ENCODE data around the gene DOCK3.
"Not testable (repeated sequence)": the region's sequence is repeated elsewhere in the genome, so short reads cannot be mapped to it uniquely, and the experiment has no call there.

Gene DOCK3

DNA sequence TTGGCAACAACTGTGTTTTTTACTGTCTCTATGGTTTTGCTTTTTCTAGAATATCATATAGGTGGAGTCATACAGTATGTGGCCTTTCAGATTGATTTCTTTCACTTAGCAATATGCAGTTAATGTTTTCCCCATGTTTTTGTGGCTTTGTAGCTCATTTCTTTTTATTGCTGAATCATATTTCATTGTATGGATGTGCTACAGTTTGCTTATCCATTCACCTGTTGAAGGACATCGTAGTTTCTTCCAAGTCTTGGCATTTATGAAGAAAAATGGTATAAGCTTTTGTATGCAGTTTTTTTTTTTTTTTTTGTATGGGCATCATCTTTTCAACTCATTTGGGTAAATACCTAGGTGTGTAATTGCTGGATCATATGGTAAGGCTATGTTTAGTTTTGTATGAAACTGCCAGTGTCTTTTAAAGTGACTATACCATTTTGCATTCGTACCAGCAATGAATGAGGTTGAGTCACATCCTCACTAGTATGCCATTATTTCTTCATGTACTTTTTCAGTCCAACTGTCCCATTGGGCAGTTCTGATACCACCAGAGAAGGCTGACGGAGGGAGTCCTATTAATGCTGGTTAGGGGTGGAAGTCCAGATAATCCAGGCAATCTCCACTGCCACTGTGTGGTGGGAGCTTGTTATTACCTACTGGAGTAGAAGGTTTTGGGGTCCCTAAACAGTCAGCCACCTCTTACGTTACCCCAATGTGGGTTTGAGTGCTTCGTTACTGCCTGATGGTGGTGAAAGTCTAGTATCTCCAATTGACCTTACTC is 210.5 kb downstream of the DOCK3 start:
- no peak for DNase-seq (ENCODE audit: low read depth)

DNA sequence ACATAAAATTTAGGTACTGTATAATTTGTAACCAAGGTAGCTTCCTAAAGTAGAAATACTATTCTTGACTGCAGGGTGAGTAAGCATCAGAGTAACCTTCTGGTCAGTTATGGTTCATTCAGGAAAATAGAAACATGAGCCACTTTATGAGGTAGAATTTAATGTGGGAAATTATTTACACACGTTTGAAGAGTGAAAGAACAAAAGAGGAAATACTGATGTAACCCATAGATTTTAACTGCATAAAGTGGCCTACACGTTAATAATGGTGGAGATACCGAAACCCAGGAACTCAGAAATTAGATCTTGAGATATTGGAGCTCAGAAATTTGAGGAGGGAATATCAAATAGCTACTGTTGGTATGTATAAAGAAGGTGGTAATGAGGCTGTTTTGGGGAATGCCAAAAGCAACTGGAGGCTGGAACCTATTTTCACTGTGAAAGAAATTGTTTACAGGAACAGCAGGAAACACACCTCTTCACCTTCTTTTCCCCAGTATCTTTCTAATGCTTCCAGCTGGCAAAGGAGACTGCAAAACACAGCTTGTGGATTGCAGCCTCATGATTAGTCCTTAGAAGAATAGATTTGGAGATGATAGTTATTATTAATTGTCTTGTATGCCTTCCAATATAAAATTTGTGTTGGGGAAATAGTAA is 216.1 kb downstream of the DOCK3 start:
- DNase-seq (ENCODE audit: low read depth): no peak

DNA sequence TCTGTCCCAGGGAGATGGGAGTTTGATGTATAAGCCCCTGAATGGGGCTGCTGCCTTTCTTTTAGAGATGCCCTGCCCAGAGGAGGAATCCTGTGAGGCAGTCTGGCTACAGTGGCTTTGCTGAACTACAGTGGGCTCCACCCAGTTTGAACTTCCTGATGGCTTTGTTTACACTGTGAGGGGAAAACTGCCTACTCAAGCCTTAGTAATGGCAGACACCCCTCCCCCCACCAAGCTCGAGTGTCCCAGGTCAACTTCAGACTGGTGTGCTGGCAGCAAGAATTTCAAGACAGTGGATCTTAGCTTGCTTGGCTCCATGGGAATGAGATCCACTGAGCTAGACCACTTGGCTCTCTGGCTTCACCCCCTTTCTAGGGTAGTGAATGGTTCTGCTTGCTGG is 226.4 kb downstream of the DOCK3 start:
- DNase-seq (ENCODE audit: low read depth): not testable (repeated sequence)

DNA sequence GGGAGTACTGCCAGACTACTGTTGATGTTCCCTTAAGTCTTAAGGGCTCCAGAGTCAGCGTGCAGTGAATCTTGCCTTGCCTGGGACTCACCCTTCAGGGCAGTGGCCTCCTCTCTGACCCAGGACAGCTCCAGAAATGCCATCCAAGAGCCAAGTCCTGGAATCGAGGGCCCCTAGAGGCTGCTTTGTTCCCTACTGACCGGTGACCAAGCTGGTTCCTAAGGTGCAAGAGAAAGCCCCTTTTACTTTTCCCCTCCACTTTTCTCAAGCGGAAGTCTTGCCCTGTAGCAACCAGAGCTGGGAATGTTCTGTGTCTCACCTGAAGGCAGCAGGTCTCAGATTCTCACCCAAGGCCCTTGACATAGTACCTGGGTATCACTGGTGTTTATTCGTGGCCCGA is 238.0 kb downstream of the DOCK3 start:
- DNase-seq (ENCODE audit: low read depth): no peak

DNA sequence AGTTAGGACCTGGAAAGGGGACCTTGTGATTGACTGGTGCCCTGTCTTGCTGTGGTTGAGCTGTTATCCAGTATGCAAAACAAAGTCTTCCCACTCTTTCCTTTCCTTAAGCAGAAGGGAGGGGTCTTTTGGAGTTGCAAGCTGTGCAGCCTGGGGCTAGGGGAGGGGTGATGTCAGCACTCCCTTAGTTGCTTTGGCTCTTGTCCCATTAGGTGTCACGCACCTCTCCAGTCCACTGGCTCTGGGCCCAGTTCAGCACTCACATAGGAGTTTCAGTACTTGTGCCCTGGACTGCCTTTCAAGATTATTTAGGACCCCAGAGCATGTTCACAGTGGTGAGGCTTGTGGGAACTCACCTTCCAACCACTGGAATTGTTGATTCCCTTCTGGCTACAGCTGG is 238.5 kb downstream of the DOCK3 start:
- no peak for DNase-seq (ENCODE audit: low read depth)

DNA sequence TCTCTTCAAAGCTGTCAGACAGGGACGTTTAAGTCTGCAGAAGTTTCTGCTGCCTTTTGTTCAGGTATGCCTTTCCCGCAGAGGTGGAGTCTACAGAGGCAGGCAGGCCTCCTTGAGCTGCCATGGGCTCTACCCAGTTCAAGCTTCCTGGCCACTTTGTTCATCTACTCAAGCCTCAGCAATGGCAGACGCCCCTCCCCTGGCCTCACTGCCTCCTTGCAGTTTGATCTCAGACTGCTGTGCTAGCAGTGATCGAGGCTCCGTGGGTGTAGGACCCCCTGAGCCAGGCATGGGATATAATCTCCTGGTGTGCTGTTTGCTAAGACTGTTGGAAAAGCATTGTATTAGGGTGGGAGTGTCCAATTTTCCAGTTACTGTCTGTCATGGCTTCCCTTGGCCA is 247.3 kb downstream of the DOCK3 start:
- DNase-seq (ENCODE audit: low read depth): not testable (repeated sequence)

DNA sequence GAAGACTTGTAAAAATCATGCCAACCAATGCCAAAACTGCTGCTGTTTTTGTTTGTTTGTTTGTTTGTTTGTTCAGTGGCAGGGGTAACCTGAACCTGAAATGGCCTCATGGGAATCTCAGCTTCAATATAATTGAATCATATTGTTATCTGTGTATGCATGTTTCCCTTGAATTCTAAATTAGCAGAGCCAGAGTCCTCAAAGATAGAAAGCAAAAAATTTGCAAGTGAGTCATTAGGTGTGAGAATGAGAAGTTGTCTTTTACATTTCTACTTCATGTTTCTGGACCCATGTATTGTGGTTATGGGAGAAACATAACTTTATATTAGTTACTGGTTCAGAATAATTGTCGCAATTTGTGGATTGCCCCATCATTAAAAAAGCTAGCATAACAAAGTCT is 249.2 kb downstream of the DOCK3 start:
- DNase-seq (ENCODE audit: low read depth): no peak

DNA sequence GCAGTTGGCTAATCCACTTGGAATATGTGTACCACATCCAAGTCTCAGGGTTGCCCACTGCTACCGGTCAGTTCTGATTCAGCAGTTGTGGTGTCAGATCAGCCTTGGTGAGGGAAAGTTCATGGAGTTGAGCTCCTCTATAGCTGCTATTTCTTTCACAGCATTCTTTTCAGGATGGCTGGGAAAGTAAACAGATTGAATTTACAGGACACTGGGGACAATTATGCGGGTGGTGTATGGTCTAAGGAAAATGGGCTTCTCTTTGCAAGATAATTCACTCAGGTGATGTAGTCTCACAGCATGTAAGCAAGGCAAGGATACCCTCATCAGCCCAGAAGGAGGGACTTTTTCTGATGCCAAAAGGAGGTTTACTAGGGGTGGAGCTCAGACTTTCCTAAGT is 249.9 kb downstream of the DOCK3 start:
- no peak for DNase-seq (ENCODE audit: low read depth)

DNA sequence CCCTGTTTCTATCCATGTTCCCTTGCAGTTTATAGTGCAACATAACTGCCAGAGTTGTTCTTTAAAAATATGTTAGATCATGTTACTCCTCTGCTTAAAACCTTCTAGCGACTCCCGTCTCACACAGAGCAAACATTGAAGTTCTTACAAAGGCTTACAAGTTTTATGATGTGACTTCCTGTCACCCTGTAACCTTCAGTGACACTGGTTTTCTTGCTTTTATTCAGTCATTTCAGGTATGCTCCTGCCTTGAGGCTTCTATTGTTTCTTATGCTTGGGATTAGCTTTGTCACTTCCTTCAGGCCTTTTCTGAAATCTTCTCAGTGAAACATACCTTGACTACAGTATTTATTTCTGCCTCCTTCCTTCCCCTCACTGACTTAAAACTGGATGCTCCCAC is 252.1 kb downstream of the DOCK3 start:
- no peak for DNase-seq (ENCODE audit: low read depth)

DNA sequence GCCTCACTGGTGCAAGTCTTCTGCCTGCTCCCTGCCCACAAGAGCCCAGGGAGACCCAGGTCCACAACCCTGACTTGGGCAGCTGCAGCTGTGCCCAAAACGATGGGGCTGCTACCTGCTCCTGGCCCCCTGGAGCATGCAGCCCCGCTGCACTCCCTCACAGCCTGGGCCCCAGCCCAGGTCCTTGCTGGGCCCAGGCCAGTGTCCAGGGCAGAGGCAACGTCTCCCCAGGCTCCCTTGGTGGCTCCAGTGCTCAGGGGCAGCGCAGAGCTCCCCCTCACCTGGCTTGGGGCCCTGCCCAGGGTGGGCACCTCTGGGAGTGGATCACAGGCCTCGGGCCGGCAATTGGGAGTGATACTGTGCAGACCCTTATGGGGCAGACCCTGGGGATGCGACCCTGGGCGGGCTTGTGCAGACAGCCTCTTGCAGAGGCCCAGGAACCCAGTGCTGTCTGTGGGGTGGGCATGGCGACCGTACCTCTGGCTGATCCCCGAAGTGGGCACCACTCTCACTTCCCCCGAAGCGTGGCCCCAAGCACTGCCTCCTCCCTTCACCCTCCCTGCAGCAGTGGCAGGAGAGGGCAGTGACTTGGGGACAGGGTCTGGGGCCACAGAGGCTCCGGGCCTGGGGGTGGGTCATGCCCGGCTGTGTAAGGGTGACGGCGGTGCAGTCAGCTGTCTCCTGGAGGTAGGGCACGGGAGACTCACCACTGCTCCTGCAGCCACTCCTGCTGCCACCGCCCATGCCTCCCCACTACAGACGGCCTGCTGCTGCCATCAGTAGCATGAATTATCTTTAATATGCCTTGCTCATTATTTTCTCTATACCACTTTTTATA is 255.9 kb downstream of the DOCK3 start:
- no peak for DNase-seq (ENCODE audit: low read depth)

DNA sequence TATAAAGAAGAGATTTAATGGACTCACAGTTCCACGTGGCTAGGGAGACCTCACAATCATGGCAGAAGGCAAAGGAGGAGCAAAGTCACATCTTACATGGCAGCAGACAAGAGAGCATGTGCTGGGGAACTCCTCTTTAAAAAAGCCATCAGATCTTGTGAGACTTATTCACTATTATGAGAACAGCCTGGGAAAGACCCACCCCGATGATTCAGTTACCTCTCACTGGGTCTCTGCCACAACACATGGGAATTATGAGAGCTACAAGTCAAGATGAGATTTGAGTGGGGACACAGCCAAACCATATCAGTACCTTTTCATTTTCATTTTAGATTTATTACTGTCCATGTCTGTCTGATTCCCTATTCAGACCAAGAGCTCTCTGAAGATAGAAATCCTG is 258.2 kb downstream of the DOCK3 start:
- DNase-seq (ENCODE audit: low read depth): not testable (repeated sequence)

DNA sequence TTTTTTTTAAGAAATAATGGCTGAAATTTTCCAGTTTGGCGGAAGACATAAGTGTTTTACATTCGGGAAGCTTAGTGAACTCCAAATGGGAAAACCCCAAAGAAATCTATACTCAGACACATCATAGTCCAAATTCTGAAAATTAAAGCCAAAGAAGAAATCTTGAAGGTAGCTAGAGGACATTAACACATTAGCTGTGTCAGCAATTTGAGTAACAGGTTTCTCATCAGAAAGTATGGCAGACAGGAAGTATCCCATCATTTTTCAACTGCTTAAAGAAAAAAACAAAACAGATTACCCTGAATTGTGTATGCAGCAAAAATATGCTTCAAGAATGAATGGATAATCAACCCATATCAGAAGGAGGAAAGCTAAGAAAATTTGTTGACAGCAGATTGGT is 261.7 kb downstream of the DOCK3 start:
- DNase-seq (ENCODE audit: low read depth): no peak

DNA sequence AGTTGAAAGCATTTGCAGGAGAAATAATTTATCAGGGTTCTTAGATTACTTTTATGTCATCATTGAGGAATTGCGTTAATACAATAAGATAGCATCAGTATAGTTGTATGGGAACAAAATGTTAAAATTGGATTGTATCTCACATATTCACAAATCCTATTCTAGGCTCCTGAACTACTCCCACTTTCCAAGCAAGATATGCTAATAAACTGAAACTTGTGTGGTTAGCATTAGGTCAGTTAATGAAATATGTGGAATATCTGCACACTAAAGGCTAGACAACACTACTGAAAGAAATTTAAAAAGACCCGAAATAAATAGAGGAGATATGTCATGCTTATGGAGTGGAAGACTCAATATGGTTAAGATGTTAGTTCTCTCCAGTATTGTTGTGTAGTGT is 272.7 kb downstream of the DOCK3 start:
- no peak for DNase-seq (ENCODE audit: low read depth)

DNA sequence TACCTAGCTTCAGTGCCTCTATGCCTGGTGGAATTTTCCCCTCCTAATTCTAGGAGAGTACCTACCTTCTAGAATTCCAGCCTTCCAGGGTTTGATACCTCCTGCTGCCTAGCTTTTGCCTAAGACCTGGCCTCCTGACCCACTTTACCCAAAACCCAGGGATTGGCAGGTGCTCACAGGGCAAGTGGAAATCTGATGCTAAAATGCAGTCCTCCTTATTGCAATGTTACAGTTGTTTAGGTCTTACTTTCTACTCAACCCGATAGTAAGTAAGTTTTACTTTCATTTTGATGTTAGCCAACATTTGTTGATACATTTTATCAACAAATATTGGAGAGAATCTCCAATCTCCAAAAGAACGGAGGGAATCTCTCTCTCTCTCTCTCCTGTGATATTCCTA is 275.9 kb downstream of the DOCK3 start:
- no peak for DNase-seq (ENCODE audit: low read depth)

DNA sequence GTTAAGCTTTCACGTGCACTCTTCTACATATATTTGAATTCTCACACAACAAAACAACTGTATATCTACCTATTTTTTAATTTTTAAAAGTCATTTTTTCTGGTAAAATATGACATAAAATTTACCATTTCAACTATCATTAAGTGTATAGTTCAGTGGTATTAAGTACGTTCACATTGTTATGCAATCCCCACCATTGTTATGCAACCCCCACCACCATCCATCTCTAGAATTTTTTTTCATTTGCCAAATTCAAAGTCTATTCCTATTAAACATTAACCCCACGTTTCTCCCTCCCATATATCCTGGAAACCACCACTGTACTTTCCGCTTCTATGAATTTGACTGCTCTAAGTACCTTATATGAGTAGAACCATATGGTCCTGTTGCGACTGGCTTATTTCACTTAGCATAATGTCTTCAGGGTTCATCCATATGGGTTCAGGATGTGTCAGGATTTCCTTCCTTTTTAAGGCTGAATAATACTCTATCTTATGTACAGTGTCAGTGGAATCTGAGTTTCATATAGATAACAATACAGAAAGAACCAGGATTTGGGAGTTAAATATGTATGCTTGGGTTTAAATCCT is 279.2 kb downstream of the DOCK3 start:
- DNase-seq (ENCODE audit: low read depth): no peak

DNA sequence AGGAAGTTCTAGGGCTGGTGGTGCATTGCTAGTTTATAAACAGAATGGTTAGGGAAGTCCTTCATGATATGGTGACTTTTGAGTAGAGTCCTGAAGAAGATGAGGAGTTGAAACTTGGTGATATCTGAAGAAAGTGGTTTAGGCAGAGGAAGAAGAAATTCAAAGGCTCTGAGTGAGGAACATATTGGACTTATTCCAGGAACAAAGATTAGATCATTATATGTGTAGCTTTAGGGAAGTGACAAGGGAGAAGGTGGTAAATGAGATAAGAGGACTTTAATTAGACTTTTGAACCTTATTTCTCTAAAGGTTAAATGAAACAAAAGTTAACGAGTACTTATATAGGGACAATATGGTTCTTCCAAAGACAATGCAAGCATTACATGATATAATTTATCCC is 286.7 kb downstream of the DOCK3 start:
- DNase-seq (ENCODE audit: low read depth): no peak

DNA sequence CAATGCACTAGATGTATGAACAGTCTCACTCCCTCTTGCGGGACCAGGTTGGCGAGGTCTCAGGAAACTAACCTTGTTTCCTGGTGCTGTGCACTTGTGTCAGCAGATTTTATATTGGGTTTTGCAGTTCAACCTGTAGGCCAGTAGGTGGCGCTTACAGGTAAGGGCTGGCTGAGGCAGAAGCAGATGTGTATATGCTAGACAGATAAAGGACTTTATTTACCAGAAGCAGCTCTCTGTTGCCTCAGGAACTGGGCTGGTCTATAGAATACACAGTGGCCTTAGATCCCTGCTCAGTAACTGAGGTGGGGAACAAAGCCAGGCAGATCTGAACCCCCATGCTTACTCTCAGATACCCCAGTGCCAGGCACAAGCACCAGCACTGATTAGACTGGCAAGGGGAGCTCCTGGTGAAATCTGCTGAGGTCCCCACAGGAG is 296.8 kb downstream of the DOCK3 start:
- no peak for DNase-seq (ENCODE audit: low read depth)

DNA sequence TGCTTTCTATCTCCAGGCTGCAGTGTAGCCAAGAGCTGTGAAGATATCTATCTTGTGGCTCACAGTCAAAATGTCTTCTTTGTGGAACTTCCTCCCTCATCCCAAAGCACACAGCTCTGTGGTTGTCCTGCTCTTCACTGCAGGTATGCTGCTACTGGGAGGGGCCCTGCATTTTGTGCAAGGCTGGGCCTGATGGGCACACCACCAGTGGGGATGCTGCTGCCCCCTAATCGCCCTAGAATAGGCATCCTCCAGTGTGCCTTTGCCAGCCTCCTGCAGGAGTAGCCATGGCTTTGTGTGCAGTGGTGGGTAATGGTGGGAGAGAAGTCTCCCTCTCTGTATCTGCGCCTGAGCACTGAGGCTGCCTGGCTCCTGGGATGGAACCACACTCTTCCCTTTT is 297.3 kb downstream of the DOCK3 start:
- no peak for DNase-seq (ENCODE audit: low read depth)

DNA sequence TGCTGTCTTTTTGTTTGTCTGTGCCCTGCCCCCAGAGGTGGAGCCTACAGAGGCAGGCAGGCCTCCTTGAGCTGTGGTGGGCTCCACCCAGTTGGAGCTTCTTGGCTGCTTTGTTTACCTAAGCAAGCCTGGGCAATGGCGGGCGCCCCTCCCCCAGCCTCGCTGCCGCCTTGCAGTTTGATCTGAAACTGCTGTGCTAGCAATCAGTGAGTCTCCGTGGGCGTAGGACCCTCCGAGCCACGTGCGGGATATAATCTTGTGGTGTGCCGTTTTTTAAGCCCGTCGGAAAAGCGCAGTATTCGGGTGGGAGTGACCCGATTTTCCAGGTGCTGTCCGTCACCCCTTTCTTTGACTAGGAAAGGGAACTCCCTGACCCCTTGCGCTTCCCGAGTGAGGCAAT is 303.9 kb downstream of the DOCK3 start:
- DNase-seq (ENCODE audit: low read depth): not testable (repeated sequence)

DNA sequence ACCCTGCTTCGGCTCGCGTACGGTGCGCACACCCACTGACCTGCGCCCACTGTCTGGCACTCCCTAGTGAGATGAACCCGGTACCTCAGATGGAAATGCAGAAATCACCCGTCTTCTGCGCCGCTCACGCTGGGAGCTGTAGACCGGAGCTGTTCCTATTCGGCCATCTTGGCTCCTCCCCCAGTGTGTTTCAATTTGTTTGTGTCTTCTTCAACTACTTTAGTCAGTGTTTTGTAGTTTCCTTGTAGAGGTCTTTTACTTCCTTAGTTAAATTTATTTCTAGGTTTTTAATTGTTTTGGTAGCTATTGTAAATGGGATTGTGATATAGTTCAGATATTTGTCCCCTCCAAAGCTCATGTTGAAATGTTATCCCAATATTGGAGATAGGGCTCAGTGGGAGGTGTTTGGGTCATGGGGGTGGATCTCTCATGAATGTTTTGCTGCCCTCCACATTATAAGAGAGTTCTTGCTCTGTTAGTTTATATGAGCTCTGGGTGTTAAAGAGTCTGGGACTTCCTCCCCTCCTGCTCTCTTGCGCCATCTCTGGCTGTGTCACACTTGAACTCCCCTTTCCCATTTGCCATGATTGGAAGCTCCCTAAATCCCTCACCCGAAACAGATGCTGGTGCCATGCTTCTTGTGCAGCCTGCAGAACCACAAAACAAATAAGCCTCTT is 304.4 kb downstream of the DOCK3 start:
- DNase-seq (ENCODE audit: low read depth): no peak

DNA sequence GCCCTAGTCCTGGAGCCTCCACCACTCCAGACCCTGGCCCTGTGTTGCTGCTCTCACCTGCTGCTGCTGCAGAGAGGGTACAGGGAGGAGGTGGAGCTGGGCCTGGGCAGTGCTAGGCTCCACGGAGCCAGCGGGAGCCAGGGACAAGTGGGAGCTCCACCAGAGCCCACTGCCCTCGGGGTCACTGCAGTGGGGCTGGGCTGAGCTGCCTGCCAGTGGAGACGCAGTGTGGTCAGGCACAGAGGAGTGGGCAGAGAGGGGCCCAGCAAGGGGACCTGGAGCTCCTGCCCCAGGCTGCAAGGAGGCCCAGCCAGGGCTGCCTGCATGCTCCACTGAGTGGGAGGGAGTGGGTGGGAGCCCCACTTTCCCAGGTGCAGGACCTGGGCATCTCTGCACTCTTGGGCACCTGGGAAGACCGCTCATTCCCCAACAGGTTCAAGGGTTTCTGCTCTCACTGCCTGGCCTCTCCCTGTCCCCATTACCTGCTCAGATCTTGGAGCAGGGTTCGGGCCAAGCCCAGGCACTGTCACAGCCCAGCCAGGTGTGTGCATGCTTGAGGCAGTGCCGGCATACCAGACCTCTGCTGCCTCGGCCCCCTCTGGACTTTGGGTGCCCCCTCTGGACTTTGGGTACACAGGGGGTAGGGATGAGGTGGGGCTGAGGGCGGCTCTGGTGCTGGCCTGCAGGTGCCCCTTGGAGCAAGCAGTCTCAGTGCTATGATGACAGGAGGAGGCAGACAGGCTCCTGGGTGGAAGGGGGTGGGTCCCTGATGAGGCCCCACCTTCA is 308.0 kb downstream of the DOCK3 start:
- no peak for DNase-seq (ENCODE audit: low read depth)
